Liver (tissue), 9 donors: ENCODE results near the gene PTPN23. TPM values are rescaled to one million over a fixed set of nuclear protein-coding genes. Genes with fewer than 3 reads are reported as not detected.
A peak's percentile ranks its signal among the peaks of the same experiment; 100 is the strongest.
"Not testable (repeated sequence)": the region's sequence is repeated elsewhere in the genome, so short reads cannot be mapped to it uniquely, and the experiment has no call there.

ENCODE experiments used
- DNase-seq: peaks from one replicate; pipeline ENCODE4 v3.0.0-alpha.2; 2017; ENCODE audit warnings: low spot score
- H3K27ac ChIP-seq, 2 donors: one replicate each; pipeline ENCODE4 v1.7.0; 2013; ENCODE audit warnings: inconsistent platforms in 2 of 2, low read length in 2 of 2, control low read depth in 1 of 2, low read depth in 1 of 2, mild to moderate bottlenecking in 1 of 2
- H3K27me3 ChIP-seq, 4 donors: one replicate each; pipeline versions ENCODE4 v1.6.1 to v1.7.0; 2013; ENCODE audit warnings: low read length in 3 of 4, inconsistent platforms in 1 of 4, mild to moderate bottlenecking in 1 of 4, moderate library complexity in 1 of 4; ENCODE audit not compliant: control insufficient read depth in 4 of 4, insufficient read depth in 4 of 4
- H3K36me3 ChIP-seq, 4 donors: one replicate each; pipeline versions ENCODE4 v1.6.1 to v1.7.0; 2013; ENCODE audit warnings: low read length in 3 of 4, mild to moderate bottlenecking in 3 of 4, low read depth in 1 of 4, moderate library complexity in 1 of 4; ENCODE audit not compliant: control insufficient read depth in 4 of 4, insufficient read depth in 3 of 4
- H3K4me1 ChIP-seq, 4 donors: one replicate each; pipeline versions ENCODE4 v1.6.1 to v1.7.0; 2013; ENCODE audit warnings: low read length in 3 of 4, mild to moderate bottlenecking in 3 of 4, moderate library complexity in 1 of 4; ENCODE audit not compliant: control insufficient read depth in 4 of 4, insufficient read depth in 4 of 4
- H3K4me3 ChIP-seq, 3 donors: one replicate each; pipeline versions ENCODE4 v1.6.1 to v1.7.0; 2013; ENCODE audit warnings: low read length in 3 of 3, control low read depth in 1 of 3, low read depth in 1 of 3, mild to moderate bottlenecking in 1 of 3
- H3K9ac ChIP-seq, 2 donors: one replicate each; pipeline ENCODE4 v1.7.0; 2013; ENCODE audit warnings: low read length in 2 of 2, mild to moderate bottlenecking in 2 of 2, moderate library complexity in 2 of 2, control low read depth in 1 of 2, low read depth in 1 of 2
- H3K9me3 ChIP-seq, 4 donors: one replicate each; pipeline versions ENCODE4 v1.6.1 to v1.7.0; 2013; ENCODE audit warnings: low read length in 3 of 4; ENCODE audit not compliant: control insufficient read depth in 4 of 4
- EGR1 ChIP-seq, 2 donors: IDR thresholded peaks; 2 replicates each; pipeline ENCODE4 v1.6.1; 2016 to 2018; ENCODE audit warnings: antibody characterized with exemption in 2 of 2, low read depth in 2 of 2
- FOXA2 ChIP-seq: IDR thresholded peaks from 2 replicates; pipeline ENCODE4 v1.6.1; 2016; ENCODE audit warnings: antibody characterized with exemption
- HNF4A ChIP-seq, 2 donors: conservative IDR thresholded peaks; 2 replicates each; pipeline ENCODE4 v1.6.1; 2016; ENCODE audit warnings: antibody characterized with exemption in 2 of 2, mild to moderate bottlenecking in 2 of 2
- JUND ChIP-seq, 2 donors: IDR thresholded peaks; 2 replicates each; pipeline ENCODE4 v1.6.1; 2016; ENCODE audit warnings: antibody characterized with exemption in 2 of 2
- NR2F2 ChIP-seq: IDR thresholded peaks from 2 replicates; pipeline ENCODE4 v1.6.1; 2016; ENCODE audit warnings: antibody characterized with exemption
- RAD21 ChIP-seq, 2 donors: IDR thresholded peaks; 2 replicates each; pipeline ENCODE4 v1.6.1; 2016; ENCODE audit warnings: antibody characterized with exemption in 2 of 2, mild to moderate bottlenecking in 2 of 2
- WGBS: extraction: QIAGEN DNeasy Blood & Tissue Kit; methylation state at CpG from one replicate; pipeline ENCODE4 v1.1.7; 2013; 5-methylcytosine and 5-hydroxymethylcytosine counted together
- polyA plus RNA-seq, 2 donors: library from polyadenylated mRNA; stranded (reverse) in 1 of 2; unstranded in 1 of 2; fragments of 200-250 nt in 1 of 2; fragments of >200 nt in 1 of 2; fragmentation: Nextera tagmentation in 1 of 2; extraction: Ambion mirVana in 1 of 2; gene quantifications; one replicate each; pipeline versions ENCODE4 v1.2.1 to v1.2.3, GENCODE V29; 2013 to 2015
- total RNA-seq, 2 donors: library from RNA; depleted of rRNA; stranded (reverse); fragments of >200 nt; gene quantifications; one replicate each; pipeline ENCODE4 v1.2.3, GENCODE V29; 2014
- TF ChIP-seq, protein P1 (sequence below): IDR thresholded peaks from 2 replicates; pipeline ENCODE4 v1.6.1; 2016; ENCODE audit warnings: antibody characterized with exemption
- TF ChIP-seq, protein P2 (sequence below): fragments of 150-350 bp; IDR thresholded peaks from 2 replicates; pipeline ENCODE4 v1.5.1; 2017; ENCODE audit warnings: improper control_type of control experiment, low read depth, low read length; ENCODE audit not compliant: missing input control
- donor health status: healthy.
- donor health status: healthy.
- donor health status: healthy.
- donor health status: healthy.
- donor health status: healthy.

Gene PTPN23
- total and polyA plus RNA-seq, 4 donors, result 3.8 to 84.4 (median 11.5) TPM

DNA sequence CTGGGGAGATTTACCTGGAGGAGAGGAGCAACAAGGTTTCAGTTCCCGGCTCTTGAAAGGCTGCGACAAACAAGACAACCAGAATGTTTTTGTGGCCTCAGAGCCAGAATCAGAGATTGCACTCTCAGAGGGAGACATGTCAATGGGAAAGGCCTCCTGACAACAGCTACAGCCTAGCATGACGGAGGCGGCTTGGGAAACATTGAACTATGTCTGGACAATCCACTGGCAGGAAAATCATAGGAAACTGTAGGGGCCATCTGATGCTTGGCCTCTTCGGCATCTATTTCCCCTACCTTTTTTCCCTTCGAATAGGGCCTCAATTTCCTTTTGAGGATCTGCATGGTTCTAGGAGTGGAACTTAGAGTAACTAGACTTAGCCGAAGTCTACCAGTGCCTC lies 13.2 kb upstream of the PTPN23 start:
- no peak for DNase-seq
- H3K27ac ChIP-seq, result no peak overlapping the region
- WGBS, result 94% methylated on average over 7 of the region's 7 CpGs
- H3K36me3 ChIP-seq, result no peaks in the 10 kb centered on the region
- H3K9ac ChIP-seq, result no peak overlapping the region
- H3K4me3 ChIP-seq, result no peak overlapping the region
- no peaks in the 10 kb centered on the region for H3K27me3 ChIP-seq
- H3K9me3 ChIP-seq, result no peaks in the 10 kb centered on the region
- TF ChIP-seq RAD21 (IDR thresholded peaks at IDR 0.05) (no peak), HNF4A (conservative IDR thresholded peaks at IDR 0.05) (no peak), JUND (IDR thresholded peaks at IDR 0.05) (no peak), EGR1 (IDR thresholded peaks at IDR 0.05; ENCODE audit: low read depth in 2 of 2) (no peak), FOXA2 (no peak), NR2F2 (no peak)
- TF ChIP-seq, protein P1, sequence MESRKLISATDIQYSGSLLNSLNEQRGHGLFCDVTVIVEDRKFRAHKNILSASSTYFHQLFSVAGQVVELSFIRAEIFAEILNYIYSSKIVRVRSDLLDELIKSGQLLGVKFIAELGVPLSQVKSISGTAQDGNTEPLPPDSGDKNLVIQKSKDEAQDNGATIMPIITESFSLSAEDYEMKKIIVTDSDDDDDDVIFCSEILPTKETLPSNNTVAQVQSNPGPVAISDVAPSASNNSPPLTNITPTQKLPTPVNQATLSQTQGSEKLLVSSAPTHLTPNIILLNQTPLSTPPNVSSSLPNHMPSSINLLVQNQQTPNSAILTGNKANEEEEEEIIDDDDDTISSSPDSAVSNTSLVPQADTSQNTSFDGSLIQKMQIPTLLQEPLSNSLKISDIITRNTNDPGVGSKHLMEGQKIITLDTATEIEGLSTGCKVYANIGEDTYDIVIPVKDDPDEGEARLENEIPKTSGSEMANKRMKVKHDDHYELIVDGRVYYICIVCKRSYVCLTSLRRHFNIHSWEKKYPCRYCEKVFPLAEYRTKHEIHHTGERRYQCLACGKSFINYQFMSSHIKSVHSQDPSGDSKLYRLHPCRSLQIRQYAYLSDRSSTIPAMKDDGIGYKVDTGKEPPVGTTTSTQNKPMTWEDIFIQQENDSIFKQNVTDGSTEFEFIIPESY, result no peak
- TF ChIP-seq, protein P2, sequence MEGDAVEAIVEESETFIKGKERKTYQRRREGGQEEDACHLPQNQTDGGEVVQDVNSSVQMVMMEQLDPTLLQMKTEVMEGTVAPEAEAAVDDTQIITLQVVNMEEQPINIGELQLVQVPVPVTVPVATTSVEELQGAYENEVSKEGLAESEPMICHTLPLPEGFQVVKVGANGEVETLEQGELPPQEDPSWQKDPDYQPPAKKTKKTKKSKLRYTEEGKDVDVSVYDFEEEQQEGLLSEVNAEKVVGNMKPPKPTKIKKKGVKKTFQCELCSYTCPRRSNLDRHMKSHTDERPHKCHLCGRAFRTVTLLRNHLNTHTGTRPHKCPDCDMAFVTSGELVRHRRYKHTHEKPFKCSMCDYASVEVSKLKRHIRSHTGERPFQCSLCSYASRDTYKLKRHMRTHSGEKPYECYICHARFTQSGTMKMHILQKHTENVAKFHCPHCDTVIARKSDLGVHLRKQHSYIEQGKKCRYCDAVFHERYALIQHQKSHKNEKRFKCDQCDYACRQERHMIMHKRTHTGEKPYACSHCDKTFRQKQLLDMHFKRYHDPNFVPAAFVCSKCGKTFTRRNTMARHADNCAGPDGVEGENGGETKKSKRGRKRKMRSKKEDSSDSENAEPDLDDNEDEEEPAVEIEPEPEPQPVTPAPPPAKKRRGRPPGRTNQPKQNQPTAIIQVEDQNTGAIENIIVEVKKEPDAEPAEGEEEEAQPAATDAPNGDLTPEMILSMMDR, result no peak
- H3K4me1 ChIP-seq, result peaks cover 0 to under 1% (median 0%) of the 10 kb centered on the region in 4 donors

GRCh38 chr3:47370020-47370419 lies 10.8 kb upstream of the PTPN23 start:
- 95% methylated on average over 8 of the region's 8 CpGs for WGBS
- H3K9me3 ChIP-seq, H3K4me3 ChIP-seq, H3K36me3 ChIP-seq, H3K27ac ChIP-seq, H3K27me3 ChIP-seq, H3K9ac ChIP-seq, H3K4me1 ChIP-seq, DNase-seq: not testable (repeated sequence)

DNA sequence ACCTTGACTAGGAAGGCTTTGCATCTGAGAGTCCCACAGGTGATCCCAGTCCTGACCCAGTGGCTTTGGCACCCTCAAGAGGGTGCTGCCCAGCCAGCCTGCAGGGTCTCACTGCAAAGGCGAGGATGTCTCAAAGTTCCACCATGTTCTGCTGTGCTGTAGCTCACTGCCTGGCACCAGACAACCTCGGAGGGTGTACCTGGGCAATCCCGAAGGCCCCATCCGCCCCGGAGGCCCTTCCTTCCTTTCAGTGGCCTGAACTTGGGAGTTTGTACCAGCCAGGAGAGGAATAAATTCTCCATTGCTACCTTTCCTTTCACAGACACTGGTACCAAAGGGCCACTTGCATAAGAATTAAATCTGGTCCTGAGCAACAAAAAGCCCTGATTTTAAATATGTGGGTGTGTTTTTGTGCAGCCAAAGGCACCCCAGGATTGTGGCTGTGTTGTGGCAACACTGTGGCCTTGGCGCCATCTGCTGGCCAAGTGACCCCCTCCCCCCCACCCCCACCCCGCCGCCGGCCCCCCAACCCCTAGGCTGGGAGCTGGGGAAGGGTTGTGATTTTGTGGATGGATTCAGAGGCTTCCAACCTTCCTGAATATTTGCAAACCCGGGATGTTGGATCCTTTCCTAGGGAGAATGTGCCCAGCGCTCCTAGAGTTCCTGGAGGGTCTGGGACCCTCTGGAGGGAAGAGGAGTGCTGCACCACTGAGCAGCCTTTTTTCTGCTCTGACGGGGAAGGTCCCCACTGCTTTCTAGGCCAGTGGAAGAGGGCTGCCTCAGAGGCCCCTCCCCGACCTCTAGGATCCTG lies 9.7 kb upstream of the PTPN23 start:
- H3K9me3 ChIP-seq, result no peaks in the 10 kb centered on the region
- H3K4me3 ChIP-seq, result no peak overlapping the region
- no peak overlapping the region for H3K27ac ChIP-seq
- H3K27me3 ChIP-seq, result no peaks in the 10 kb centered on the region
- no peaks in the 10 kb centered on the region for H3K36me3 ChIP-seq
- H3K9ac ChIP-seq, result no peak overlapping the region
- TF ChIP-seq, protein P1, result no peak
- peak; percentile 21 to 53 for TF ChIP-seq RAD21 (IDR thresholded peaks at IDR 0.05)
- H3K4me1 ChIP-seq, result no peaks in the 10 kb centered on the region
- peak; percentile 49 for DNase-seq
- 34% methylated on average over 13 of the region's 13 CpGs for WGBS
